Measurements from ENCODE around the gene DPEP3. TPM values are rescaled to one million over a fixed set of nuclear protein-coding genes. Genes with fewer than 3 reads are reported as not detected.

DPEP3 gene
- total and polyA plus RNA-seq, 8 donors = 0.08 to 0.60 (median 0.09) TPM; not detected in 5

DNA sequence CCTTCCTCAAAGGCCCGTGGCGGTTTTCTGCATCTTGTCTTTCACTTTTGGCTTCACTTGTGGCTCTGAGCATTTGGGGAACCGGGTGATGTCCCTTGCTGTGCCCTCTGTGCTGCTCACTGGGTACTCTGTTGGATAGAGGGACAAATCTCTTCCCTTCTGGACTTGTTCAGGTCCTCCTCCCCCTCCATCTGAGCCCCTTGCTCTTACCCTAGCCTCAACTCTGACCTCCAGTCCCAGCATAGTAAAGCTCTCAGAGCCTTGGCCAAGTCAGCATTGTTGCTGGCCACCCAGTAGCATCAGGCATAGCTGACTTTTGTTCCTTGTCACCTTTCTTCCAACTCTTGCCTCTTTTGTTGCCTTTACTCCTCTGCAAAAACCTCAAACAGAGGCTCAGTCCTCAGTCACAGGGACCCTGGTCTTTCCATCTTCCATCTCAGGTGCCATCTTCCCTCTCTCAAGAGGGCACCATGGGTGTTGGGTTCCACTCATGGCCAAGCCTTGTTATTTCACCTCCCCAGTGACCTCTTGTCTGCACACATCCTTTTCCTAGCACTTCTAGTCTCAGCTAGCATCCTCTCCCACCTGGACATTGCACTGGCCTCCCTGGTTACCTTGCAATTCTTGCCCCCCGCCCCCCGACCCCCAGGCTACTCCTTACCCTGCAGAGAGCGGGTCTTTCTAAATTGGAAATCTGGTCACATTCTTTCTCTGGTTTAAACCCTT, 43.3 kb downstream of the DPEP3 start:
- DNase-seq (peak in 1 of 4 donors; percentile 82), ATAC-seq (no peak)
- H3K4me1 ChIP-seq = peaks cover 7 to 25% of the 10 kb centered on the region in 2 donors
- TF ChIP-seq, protein P1, sequence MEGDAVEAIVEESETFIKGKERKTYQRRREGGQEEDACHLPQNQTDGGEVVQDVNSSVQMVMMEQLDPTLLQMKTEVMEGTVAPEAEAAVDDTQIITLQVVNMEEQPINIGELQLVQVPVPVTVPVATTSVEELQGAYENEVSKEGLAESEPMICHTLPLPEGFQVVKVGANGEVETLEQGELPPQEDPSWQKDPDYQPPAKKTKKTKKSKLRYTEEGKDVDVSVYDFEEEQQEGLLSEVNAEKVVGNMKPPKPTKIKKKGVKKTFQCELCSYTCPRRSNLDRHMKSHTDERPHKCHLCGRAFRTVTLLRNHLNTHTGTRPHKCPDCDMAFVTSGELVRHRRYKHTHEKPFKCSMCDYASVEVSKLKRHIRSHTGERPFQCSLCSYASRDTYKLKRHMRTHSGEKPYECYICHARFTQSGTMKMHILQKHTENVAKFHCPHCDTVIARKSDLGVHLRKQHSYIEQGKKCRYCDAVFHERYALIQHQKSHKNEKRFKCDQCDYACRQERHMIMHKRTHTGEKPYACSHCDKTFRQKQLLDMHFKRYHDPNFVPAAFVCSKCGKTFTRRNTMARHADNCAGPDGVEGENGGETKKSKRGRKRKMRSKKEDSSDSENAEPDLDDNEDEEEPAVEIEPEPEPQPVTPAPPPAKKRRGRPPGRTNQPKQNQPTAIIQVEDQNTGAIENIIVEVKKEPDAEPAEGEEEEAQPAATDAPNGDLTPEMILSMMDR (IDR thresholded peaks at IDR 0.05) = no peak
- H3K9me3 ChIP-seq = no peaks in the 10 kb centered on the region
- peaks cover 0 to 50% of the 10 kb centered on the region in 2 donors for H3K36me3 ChIP-seq
- H3K4me3 ChIP-seq = peak overlapping the region; percentile 70 to 97
- no peaks in the 10 kb centered on the region for H3K27me3 ChIP-seq
- intact Hi-C loops (cut with DNase I) = no loop called here
- H3K27ac ChIP-seq = peak overlapping the region; percentile 91 to 97

DNA sequence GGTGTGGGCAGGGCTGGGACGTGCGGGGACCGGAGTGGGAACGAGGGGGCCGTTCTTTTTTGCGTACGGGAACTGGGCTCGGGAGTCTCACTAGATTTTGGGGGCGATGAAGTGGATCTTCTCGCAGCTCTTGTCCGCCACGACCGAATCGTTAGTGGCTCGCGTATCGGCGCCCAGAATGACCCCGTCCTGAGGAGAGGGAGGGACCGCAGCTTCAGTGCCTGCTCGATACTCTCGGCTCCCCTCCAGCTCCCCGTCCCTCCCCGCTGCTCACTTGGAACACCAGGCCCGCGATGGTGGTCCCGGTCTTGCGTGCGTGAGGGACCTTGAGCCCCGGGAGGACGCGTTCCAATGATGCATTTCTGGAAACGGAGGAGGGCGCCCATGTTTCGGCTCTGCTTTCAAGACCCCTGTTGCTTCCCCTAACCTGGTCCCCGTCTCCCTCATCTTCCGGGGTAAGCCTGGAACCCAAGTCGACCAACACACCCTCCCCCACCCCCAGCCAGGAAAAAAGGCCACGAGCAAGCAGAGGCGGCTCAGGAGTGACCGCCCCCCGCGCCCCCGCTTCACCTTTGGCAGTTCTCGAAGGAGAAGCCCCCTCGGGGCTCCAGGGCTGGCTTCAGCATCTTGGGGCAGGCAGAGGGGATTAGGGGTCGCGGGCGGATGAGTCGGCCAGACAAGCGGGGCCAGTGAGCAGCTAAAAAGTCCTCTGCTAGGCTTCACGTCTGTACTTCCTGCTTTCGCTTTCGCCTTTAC, 44.0 kb downstream of the DPEP3 start, which contains the start of gene PSMB10:
Gene PSMB10 (minus strand): TSS at position 727 of the 756 bp plus-strand sequence. CDS start 101 bp downstream, at position 626.
- Histone ChIP-seq H3K9me3 (no peaks in the 10 kb centered on the region), H3K27me3 (no peaks in the 10 kb centered on the region), H3K36me3 (peaks cover 0 to 57% of the 10 kb centered on the region in 2 donors), H3K27ac (peak within 1 kb of the TSS; percentile 91 to 97), H3K4me1 (peaks cover 7 to 25% of the 10 kb centered on the region in 2 donors), H3K4me3 (peak within 1 kb of the TSS; percentile 70 to 97)
- intact Hi-C loops (cut with DNase I) = no loop called here
- TF ChIP-seq, protein P1 (IDR thresholded peaks at IDR 0.05) = no peak
- ATAC-seq = peak; percentile 59
- DNase-seq = peak in 3 of 4 donors; percentile 42 to 84 (median 58)

DNA sequence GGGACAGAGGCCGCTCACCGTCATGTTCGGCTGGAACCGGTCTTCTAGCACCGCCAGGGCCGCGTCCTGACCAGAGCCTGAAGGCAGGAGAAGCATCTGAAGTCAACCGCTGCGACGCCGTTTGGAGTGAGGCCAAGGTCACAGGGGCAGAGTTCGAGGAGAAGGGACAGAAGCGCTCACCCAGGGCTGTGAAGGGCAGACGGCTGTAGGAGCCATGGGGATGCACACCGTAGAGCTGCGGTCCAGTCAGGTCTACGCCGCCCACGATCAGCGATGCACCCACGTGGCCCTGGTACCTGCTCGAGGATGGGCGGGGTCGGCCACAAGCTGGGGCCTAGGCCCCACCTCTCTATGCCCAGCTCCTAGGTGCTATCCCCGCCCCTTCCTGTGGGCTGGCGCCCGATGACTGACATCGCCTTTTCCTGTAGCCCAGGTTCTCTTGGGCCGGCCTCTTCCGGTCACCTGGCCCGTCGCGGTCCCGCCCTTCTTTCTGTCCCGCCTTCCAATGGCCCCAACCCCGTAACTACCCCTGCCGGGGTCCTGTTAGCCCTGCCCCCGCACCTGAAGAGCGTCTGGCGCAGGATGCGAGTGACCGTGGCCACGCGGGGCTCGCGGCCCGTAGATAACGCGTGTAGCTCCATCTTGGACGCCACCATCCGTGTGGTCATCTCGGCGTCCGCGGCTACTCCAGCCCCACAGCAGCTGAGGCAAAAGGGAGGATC, 44.7 kb downstream of the DPEP3 start:
- TF ChIP-seq, protein P1 (IDR thresholded peaks at IDR 0.05) = peak in 1 of 2 donors; percentile 29
- no peaks in the 10 kb centered on the region for H3K27me3 ChIP-seq
- DNase-seq (peak; percentile 94 to 100 (median 97)), ATAC-seq (peak; percentile 95)
- H3K36me3 ChIP-seq = peaks cover 0 to 59% of the 10 kb centered on the region in 2 donors
- intact Hi-C loops (cut with DNase I) = no loop called here
- H3K9me3 ChIP-seq = no peaks in the 10 kb centered on the region
- peak overlapping the region; percentile 91 to 97 for H3K27ac ChIP-seq
- peak overlapping the region; percentile 70 to 97 for H3K4me3 ChIP-seq
- peaks cover 7 to 25% of the 10 kb centered on the region in 2 donors for H3K4me1 ChIP-seq

DNA sequence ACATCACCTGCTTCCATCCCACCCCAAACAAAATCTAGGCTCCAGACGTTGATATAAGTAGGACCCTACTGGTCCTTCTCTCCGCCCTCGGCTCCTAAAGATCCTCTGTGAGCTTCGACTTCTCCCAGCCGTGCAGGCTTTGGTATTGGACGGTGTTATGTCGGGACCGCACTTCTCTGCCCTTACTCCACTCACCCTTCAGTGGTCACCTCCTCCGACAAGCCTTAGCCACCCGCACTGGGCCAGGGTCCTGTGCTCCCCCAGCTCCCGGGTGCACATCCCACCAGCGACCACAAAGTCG, 45.2 kb downstream of the DPEP3 start:
- DNase-seq (peak in 1 of 4 donors; percentile 24), ATAC-seq (no peak)
- TF ChIP-seq, protein P1 (IDR thresholded peaks at IDR 0.05) = no peak
- Histone ChIP-seq H3K36me3 (peaks cover 0 to 60% of the 10 kb centered on the region in 2 donors), H3K27ac (peak overlapping the region in 1 of 2 donors; percentile 97), H3K4me1 (peaks cover 7 to 25% of the 10 kb centered on the region in 2 donors), H3K27me3 (no peaks in the 10 kb centered on the region), H3K4me3 (peak overlapping the region; percentile 70 to 97), H3K9me3 (no peaks in the 10 kb centered on the region)
- intact Hi-C loops (cut with DNase I) = no loop called here

All from left lung (tissue), 10 donors.